ENCODE data around the gene MIF. TPM values are rescaled to one million over a fixed set of nuclear protein-coding genes. Genes with fewer than 3 reads are reported as not detected.
A peak's percentile ranks its signal among the peaks of the same experiment; 100 is the strongest.

Gene MIF
- total and polyA plus RNA-seq, 2 of the 4 experiments (the other 2 are of a cell fraction), result 123 to 530 TPM

DNA sequence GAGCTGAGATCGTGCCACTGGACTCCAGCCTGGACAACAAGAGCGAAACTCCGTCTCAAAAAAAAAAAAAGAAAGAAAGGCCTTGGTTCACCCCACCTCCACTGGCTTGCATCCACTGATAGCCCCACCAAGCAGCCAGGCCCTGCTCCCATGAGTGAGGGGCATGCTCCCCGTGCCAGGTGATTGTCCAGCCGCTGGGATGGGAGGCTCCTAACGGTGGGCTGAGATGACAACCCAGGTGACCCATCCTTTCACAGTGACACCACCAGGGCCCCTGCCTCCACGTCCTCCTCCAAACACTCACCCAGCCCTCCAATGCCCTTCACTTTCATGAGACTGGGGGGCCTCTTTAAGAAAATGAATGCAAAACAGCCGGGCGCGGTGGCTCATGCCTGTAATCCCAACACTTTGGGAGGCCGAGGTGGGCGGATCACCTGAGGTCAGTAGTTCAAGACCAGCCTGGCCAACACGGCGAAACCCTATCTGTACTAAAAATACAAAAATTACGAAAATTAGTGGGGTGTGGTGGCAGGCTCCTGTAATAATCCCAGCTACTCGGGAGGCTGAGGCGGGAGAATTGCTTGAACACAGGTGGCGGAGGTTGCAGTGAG is 46.8 kb upstream of the MIF start:
- Histone ChIP-seq H3K4me2 (ENCODE audit: low read depth, low read length) (no peak overlapping the region), H4K8ac (ENCODE audit: low read depth in 2 of 2, low read length in 2 of 2) (no peak overlapping the region), H3K9ac (ENCODE audit: low read depth, low read length) (no peak overlapping the region), H4K5ac (ENCODE audit: low read depth, low read length) (no peak overlapping the region), H3K4ac (ENCODE audit: low read depth, low read length) (no peak overlapping the region), H2BK20ac (ENCODE audit: low read depth, low read length) (no peak overlapping the region), H2AK5ac (ENCODE audit: low read depth, low read length) (peak overlapping the region; percentile 15; the same call in 1 of the 2 replicates), H3K27ac (ENCODE audit: insufficient read depth, low read length) (no peak overlapping the region), H3K23ac (ENCODE audit: low read depth, low read length) (no peak overlapping the region), H3K4me3 (ENCODE audit: insufficient read depth, low read depth, low read length) (no peak overlapping the region), H2AK9ac (replicated peaks; ENCODE audit: low read depth, low read length, poor library complexity) (peak overlapping the region; percentile 2), H3K9me1 (ENCODE audit: insufficient read depth, low read length) (no peaks in the 10 kb centered on the region), H3K9me3 (ENCODE audit: control insufficient read depth, insufficient read depth, low read length) (no peaks in the 10 kb centered on the region), H2AFZ (replicated peaks; ENCODE audit: low read length, poor library complexity) (no peak overlapping the region), H3K79me1 (ENCODE audit: low read depth in 1 of 2, low read length in 2 of 2) (no peaks in the 10 kb centered on the region), H2BK15ac (ENCODE audit: low read depth, low read length) (no peak overlapping the region), H3K14ac (replicated peaks; ENCODE audit: low read depth, low read length) (no peak overlapping the region), H3K18ac (ENCODE audit: low read depth, low read length) (no peak overlapping the region), H3K56ac (ENCODE audit: extremely low read depth, insufficient read depth, low read length) (no peak overlapping the region), H2BK120ac (ENCODE audit: low read depth, low read length) (no peak overlapping the region), H2BK5ac (ENCODE audit: low read depth, low read length, poor library complexity, severe bottlenecking) (no peak overlapping the region), H3K27me3 (ENCODE audit: control insufficient read depth, insufficient read depth, low read length) (no peaks in the 10 kb centered on the region; the same call in 1 of the 2 replicates), H3K36me3 (ENCODE audit: control insufficient read depth, insufficient read depth, low read length) (no peaks in the 10 kb centered on the region), H4K91ac (ENCODE audit: insufficient read depth, low read depth, low read length) (no peak overlapping the region), H4K20me1 (ENCODE audit: insufficient read depth, low read length) (no peaks in the 10 kb centered on the region), H3K4me1 (ENCODE audit: control insufficient read depth, insufficient read depth, low read length) (peaks cover 19% of the 10 kb centered on the region)
- ATAC-seq (ENCODE audit: low read depth) (no peak), DNase-seq (no peak)
- no TSS peak for BruUV-seq (replicated peaks)
- no peak for TF ChIP-seq RCOR1 (IDR thresholded peaks at IDR 0.05; ENCODE audit: insufficient replicate concordance, low read length)
- no peak for TF ChIP-seq CEBPB (IDR thresholded peaks at IDR 0.05; ENCODE audit: low read depth, low read length)
- no peak for TF ChIP-seq BHLHE40 (IDR thresholded peaks at IDR 0.05; ENCODE audit: low read depth, low read length)
- dilution Hi-C loops (cut with HindIII; ENCODE audit: low sequenced_read_pairs, unreplicated experiment), result no loop called here
- CTCF ChIA-PET, result no interaction called here
- 86% methylated on average over 7 of the region's 18 CpGs; no CpG with 5 or more reads in 1 of the 2 experiments for WGBS, 2 experiments (ENCODE audit: extremely low coverage in 2 of 2, insufficient read length in 1 of 2)
- intact Hi-C loops (cut with micrococcal nuclease), result loop anchor here (5.0 kb wide), 3 partner anchors 75 to 305 kb away; partner anchors contain the start of gene MMP11
- in situ Hi-C loops (cut with MboI; ENCODE audit: low sequenced_read_pairs), result loop anchor here (10.0 kb wide), 1 partner anchor 323 kb away; no protein-coding TSS in a partner anchor
- POLR2A ChIA-PET (ENCODE audit: unreplicated experiment), result no interaction called here
